HG03457 (cell line): ENCODE results near the gene VSIG10.
"Not testable (repeated sequence)": the region's sequence is repeated elsewhere in the genome, so short reads cannot be mapped to it uniquely, and the experiment has no call there.

Source experiments
- ATAC-seq: cut with Tn5 transposase; IDR thresholded peaks from one replicate; pipeline ENCODE4 v1.9.1; 2021; ENCODE audit warnings: moderate number of reproducible peaks; ENCODE audit not compliant: unreplicated experiment

The VSIG10 gene

DNA sequence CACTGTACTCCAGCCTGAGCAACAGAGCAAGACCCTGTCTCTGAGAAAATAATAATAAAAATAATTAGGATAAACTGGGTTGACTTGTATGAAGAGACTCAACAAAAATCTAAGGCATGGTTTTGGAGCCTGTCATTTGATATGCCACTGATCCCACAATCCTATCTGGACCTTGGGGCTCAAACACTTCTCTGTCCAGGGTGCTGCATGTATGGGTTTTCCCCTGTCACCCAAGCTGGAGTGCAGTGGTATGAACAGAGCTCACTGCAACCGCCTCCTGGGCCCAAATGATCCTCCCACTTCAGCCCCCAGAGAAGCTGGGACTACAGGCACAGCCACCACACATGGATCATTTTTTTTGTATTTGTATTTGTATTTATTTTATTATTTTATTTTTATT, 5.3 kb upstream of the VSIG10 start:
- ATAC-seq, result no peak

DNA sequence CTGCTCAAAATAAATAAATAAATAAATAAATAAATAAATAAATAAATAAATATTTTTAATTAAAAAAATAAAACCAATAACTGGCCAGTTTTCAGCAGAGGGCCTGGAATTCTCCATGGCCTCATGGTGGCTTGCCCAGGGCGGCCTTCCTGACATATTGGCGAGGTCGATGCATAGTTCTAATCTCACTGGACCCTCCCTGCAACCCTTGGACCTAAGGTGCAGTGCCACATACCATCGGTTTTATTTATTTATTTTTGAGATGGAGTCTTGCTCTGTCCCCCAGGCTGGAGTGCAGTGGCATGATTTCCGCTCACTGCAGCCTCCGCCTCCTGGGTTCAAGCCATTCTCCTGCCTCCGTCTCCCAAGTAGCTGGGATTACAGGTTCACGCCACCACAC, 3.9 kb upstream of the VSIG10 start:
- ATAC-seq, result no peak

DNA sequence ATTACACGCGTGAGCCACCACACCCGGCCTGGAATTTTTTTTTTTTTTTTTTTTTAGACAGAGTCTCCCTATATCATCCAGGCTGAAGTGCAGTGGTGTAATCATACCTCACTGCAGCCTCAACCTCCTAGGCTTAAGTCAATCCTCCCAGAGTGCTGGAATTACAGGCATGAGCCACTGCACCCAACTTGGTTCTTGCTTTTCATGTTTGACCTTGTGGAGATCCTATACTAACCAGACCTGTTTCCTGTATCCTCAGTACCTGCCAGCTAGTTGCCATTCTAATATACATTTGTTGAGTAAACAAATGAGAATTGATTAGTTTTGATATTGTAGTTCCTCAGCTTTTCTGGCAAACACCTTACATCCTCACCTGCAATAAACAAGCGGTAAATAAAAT, 3.2 kb upstream of the VSIG10 start:
- ATAC-seq, result no peak

DNA sequence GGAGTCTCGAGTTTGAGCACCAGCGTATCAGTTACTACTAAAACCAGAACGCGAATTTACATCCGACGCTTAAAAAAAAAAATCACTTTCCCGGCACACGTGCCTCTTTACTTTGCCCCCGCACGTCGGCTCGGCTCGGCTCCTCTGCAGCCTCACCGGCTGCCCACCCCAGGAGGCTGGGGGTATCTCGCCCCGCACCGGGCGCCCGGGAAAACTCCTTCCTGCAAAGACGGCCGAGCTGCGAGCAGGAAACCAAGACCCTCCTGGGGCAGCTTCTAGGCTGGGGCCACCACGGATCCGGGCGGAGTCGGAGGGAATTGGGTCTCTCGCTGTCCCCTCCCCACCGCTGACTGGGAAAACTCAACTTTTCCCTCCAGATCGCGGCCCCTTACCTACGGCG, 610 bp downstream of the VSIG10 start:
- ATAC-seq, result no peak

DNA sequence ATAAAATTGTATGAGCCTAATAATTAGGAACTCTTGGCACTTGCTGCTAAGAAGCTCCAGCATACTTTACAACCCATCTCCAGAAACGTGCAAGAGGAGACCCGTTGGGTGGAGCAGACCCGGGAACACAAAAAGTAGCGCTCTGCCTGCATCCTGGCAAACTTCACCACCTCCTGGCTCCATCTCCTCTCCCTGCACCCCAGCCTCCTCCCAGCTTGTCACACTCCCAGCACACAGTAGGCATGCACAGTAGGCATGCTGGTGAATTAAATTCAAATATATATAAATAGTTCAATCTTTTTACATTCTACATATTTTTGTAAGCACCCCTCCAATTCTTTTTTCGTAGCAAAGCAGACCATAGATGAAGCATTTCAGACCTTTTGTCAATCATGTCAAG, 1.2 kb downstream of the VSIG10 start:
- ATAC-seq, result no peak

DNA sequence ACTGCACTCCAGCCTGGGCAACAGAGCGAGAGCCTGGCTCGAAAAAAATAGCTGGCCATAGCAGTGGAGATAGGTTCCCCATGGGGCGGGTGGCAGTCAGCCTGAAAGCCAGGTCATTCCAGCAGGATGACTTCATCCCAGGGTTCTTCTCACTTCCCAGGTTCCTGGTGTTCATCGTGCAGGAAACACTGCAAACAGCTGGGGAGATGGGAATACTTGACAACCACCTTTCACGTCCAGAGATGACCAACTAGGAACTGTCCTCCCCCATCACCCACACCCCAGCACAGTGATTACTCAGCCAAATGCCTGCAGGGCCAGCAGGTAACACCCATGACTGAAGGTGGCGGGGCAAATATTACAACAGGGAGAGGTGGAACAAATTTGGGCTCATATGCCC, 1.7 kb downstream of the VSIG10 start:
- ATAC-seq, result no peak

DNA sequence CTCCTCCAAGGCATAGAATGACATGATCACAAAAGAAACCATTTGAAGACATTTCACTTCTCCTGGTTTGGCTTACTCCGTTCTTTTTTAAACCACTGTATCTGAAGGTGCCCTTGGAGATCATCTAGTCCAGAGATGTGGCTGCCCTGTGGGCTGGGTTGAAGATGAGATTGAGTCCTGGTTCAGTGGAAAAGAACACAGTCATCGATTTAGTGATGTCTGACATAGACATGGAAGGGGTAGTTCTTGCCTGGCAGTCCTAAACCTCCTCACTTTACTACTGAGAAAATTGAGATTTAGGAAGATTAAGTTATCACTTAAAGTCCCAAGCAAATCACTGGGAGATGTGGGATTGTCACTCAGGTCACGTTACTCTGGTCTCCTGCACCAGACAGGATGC, 2.8 kb downstream of the VSIG10 start:
- no peak for ATAC-seq

DNA sequence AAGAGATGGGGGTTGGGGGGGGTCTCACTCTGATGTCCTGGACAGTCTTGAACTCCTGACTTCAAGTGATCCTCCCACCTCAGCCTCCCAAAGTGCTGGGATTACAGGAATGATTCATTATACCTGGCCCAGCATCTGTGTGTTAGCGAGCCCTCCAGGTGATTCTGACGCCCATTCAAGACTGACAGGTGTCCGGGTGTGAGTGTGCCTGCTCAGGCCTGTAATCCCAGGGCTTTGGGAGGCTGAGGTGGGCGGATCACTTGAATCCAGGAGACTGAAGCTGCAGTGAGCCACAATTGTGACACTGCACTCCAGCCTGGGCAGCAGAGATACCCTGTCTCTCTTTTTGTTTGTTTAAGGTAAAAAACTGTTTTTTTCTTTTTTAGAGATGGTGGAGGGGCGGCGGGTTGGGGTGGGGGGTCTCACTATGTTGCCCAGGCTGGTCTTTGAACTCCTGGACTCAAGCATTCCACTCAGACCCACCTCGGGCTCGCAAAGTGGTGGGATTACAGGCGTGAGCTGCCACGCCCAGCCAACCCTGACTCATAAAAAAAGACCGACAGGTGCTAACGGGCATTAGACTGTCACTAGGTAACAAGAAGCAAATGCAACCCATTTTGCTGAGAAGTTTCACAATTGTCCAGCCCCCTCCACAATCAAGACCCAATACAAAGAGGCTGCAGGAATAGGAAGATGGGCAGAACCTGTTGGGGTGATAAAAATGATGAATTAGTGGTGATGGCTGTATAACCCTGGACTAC, 4.7 kb downstream of the VSIG10 start:
- ATAC-seq, result no peak

DNA sequence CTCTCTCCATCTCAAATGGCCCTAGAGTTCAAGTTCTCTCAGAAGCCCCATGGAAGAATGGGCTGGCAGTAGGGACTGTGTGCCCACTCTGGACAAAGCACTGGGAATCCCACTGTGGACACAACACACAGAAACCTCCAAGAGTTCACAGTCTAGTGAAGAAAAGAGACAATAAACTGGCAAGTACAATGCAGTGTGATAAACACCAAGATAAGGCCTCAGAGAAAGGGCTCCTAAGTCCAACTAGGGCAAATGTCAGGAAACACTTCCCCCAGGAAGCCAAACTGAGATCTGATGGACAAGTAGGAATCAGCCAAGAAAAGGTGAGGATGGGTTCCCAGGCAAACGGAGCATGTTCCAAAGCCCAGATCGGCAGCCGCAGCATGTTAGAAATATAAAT, 5.4 kb downstream of the VSIG10 start:
- no peak for ATAC-seq

DNA sequence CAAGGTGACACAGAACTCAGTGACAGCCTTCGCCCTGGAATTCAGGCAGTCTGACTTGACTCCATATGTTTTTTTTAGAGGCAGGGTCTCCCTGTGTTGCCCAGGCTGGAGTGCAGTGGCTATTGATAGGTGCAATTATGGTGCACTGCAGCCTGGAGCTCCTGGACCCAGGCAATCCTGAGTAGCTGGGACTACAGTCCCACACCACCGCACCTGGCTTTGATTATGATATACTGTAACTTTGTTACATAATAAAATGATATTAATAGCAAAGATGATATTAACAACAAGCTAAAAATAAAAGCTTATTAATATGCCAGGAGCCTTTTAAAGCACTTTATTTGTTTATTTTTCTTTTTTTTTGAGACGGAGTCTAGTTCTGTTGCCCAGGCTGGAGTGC, 9.8 kb downstream of the VSIG10 start:
- ATAC-seq, result no peak

DNA sequence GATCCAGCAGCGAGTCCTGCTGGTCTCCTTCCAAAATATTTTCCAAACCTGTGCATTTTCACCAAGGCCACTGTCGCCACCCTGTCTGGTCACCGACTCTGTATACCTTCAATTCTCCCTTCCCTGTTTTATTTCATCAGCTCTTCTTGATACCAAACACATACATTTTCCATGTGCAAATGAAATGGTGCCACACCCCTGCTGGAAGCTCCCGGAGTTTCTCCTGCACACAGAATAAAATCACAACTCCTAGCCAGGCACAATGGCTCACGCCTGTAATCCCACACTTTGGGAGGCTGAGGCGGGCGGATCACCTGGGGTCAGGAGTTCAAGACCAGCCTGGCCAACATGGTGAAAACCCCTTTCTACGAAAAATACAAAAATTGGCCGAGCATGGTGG, 14.0 kb downstream of the VSIG10 start:
- no peak for ATAC-seq

DNA sequence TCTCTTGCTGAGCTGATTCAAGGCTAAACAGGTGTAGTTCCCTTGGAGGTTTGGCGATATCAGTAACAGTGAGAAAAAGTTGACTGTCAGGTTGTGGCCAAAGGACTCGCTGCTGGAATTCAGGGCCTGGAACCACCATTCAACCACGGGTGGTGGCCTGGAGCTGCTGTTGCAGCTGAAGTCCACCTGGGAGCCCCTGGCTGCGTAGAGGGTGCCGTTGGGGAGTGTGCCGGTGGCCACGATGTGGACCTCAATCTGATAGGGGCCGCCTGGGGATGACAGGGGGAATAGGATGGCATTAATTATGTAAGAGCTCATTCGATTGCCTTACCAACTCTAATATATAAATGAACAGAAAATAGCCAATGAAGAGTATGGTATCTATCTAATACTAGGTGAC, 21.6 kb downstream of the VSIG10 start:
- no peak for ATAC-seq

DNA sequence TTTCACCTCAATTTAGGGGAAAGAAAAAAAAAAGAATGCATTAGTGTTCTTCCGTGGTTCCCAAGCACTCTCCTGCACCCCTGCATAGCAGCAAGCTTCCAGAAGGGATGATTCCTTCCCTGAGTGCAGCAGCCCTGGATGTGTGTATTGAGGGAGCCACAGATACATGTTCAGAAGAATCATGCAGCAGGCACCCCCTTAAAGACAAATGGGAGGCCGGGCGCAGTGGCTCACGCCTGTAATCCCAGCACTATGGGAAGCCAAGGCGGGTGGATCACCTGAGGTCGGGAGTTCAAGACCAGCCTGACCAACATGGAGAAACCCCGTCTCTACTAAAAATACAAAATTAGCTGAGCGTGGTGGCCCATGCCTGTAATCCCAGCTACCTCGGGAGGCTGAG, 22.3 kb downstream of the VSIG10 start:
- not testable (repeated sequence) for ATAC-seq

DNA sequence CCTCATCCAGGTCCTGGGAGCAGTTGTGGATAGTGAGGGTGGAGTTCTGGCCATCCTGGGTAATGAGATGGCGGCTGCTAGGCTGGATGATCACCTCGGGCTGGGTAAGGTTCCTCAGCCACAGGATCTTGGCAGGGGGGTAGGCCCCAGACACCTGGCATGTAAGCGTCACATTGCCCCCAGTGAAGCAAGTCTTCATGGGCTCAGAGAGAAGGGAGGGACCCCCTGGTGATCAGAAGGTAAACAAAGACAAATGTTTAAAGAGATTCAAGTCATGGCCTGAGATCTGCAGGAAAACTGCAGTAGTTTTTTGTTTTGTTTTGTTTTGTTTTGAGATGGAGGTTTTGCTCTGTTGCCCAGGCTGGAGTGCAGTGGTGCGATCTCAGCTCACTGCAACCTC, 30.0 kb downstream of the VSIG10 start:
- no peak for ATAC-seq

DNA sequence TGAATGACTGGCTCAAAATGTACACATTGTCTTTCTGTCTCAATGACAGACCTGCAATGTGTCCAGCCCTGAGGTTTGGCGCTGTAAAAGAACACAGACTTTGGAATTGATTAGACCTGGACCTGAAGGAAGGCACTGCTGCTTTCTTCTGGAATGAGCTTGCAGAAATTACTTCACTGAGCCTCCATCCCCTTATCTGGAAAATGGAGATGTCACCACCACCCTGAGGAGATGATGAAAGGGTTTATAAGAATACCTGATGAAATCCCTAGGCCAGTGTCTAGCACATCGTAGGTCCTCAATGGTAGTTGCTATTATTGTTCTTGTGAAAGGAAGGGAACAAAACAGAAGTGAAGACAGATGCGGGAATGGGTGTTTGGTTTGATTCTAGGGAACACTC, 33.2 kb downstream of the VSIG10 start:
- no peak for ATAC-seq

DNA sequence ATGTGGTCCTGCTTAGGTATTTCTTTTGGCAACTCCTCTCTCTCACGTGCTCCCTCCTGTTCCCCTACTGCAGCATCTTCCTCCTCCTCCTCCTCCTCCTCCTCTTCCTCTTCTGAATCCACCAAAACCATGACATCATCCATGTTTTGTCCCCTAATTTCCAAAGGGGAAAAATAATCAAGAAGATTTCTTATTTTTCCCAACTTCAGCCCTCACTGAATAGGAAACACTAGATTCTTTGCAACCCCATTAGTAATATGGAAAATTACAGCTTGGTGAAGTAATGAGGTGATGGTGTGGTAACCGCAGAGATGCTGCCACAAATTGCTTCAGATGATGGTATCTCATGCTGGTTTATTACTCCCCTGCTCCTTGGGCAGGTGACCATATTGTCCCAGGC, 35.4 kb downstream of the VSIG10 start:
- ATAC-seq, result no peak

DNA sequence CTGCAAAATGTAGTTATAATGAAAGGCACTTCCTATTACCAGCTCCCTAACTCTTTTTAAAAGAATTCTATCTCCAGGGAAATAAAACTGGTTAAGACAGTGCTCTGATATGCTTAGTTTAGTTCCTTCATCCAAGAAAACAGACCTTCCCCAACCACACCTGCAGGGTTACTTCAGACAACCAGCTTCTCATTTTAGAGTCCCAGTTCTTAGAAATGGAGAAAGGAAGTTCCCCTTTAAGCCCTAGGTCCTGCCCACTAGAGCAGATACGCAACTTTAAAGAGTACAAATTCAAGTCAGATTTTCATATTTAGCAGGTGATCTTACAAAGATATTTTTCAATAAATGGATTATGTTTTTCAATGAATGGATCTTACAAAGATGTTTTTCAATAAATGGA, 38.4 kb downstream of the VSIG10 start:
- ATAC-seq, result no peak

DNA sequence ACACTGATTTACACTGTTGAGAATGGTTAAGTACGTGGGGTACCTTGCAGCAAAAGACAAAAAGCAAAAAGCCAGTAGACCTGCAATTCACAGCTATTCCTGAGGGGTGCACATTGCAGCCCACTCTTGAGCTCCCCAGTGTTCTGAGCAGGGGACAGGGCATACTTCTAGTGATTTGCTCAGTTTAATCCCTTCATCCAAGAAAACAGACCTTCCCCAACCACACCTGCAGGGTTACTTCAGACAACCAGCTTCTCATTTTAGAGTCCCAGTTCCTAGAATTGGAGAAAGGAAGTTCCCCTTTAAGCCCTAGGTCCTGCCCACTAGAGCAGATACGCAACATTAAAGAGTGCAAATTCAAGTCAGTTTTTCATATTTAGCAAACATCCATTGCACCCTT, 39.2 kb downstream of the VSIG10 start:
- no peak for ATAC-seq

DNA sequence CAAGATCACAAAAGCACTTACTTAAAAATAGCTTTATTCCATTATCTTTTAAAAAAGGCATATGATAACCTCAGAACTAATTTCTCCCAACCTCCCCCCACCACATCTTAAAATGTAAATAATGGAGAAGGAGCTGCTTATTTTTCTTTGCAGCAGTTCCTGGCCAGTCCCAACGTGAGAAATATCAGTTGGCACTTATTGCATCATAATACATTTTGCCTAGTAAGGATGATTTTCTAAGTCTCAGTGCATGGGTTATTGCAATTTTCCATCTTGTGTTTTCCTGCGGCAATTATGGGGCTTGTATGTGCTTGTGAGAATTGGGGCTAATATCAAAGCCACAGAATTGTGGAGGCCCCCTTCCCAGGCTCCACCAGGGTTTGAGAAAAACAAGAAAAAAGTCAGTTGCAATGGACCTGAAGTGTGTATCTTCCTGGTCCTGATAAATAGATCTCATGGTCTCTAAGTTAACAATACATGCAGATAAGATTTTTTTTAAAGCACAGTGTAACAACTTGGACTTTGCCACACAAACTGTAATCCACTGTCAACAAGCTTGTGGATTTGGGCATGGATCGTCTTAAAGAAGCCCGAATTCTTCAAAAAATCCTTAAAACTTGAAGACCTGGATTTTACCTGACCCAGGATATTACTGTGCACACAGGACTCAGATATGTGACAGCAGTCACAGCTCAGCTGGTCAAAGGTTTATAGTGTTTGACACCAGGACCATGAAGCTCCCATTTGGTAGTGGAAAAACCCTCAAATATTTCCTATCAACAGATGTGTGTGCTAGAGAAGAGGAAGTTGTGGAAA, 40.0 kb downstream of the VSIG10 start:
- no peak for ATAC-seq

DNA sequence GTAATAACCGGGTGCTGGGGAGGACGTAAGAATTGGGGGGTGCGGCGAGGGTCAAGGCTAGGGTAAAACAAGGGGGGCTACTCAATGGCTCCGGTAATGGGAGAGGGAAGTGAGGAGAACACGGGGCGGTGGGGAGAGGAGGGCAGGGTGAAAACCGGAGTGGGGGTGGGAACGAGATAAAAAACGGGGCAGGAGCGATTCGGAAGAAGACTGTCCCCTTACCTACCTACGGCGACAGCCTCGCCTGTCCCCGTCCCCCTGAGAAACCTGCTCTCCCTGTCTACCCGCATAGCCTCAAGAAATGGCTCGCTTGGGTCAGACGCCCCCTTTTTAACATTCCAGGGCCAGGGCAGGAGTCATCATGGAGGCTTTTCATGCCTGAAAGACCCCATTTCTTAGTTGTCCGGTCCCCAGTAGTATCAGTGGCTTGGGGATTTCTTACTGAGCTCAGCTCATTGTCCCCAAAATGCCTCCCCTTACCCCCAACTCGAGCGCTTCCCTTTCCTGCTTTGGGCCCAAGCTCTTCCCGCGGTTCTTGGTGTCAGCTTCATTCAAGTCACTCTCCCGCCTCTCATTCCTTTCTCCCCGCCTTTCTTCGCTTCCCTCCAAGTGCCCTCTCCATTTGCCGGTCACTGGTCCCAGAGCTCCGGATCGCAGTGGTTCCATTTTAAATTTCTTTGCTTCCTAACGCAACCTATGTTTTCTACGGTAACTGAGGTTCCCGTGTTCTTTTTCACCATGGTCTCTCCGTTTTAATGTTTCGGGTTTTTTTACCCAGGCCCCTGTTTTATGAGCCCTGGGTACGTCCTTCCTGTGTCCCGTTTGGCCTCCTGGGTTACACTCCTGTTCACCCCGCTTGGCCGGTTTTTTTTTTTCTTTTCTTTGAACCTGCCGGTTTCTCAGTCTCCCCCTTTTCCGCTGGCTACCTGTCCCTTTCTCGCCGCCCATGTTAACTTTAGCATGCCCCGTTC, 41.7 kb downstream of the VSIG10 start:
- ATAC-seq, result no peak
